K562 (cell line): ENCODE measurements around the gene ARHGEF25. TPM values are rescaled to one million over a fixed set of nuclear protein-coding genes. Genes with fewer than 3 reads are reported as not detected.

Experiments used
- ATAC-seq: fragments of 200-7000 bp; cut with Tn5 transposase; 3 replicates; pipeline ENCODE4 v1.9.1; 2020; ENCODE audit warnings: moderate library complexity
- BruUV-seq: library from RNA; stranded (reverse); fragments of 400-500 nt; replicated peaks from 2 replicates; lab custom pipeline; 2021; lab: Mats Ljungman, UMichigan
- CTCF ChIA-PET: fragments of 300-600 bp; formaldehyde crosslinking; extraction: SDS; loops from one replicate; lab custom pipeline; 2021; ENCODE audit warnings: low intra/inter-chr PET ratio; lab: Yijun Ruan, JAX
- POLR2A ChIA-PET: fragments of 300-600, 350-650 bp; sonication (Branson Sonifier 250); formaldehyde crosslinking; extraction: SDS; loops from one replicate; lab custom pipeline; 2021; ENCODE audit warnings: antibody characterized with exemption, inconsistent platforms; lab: Yijun Ruan, JAX
- DNase-seq, 4 experiments: peaks; one replicate each; pipeline versions ENCODE4 v3.0.0 to v3.0.0-alpha.2; 2011 to 2018; ENCODE audit warnings: low spot score in 3 of 4, mixed read lengths in 3 of 4; ENCODE audit errors: extremely low read depth in 1 of 4
- FAIRE-seq: peaks from 2 replicates; lab custom pipeline; 2011; peaks lifted over from hg19 to GRCh38; lab: Jason Lieb, UNC
- H2AFZ ChIP-seq: 2 replicates; pipeline ENCODE4 v1.6.0; 2011; ENCODE audit warnings: low read depth, low read length, control low read depth, inconsistent platforms
- H3K27ac ChIP-seq: fragments of 200-600 bp; 3 replicates; pipeline ENCODE4 v1.8.0; 2011; ENCODE audit warnings: low read depth, mild to moderate bottlenecking, control low read depth, inconsistent platforms, low read length, moderate library complexity, mixed read lengths; ENCODE audit errors: extremely low read depth
- H3K27me3 ChIP-seq, 2 experiments: fragments of 300-600 bp in 1 of 2; 2 replicates in 1 of 2; 3 replicates in 1 of 2; pipeline versions ENCODE4 v1.6.0 to v1.8.0; 2011; ENCODE audit warnings: inconsistent platforms in 2 of 2, low read length in 2 of 2, mild to moderate bottlenecking in 1 of 2, mixed read lengths in 1 of 2, moderate library complexity in 1 of 2; ENCODE audit not compliant: control insufficient read depth in 2 of 2, insufficient read depth in 2 of 2
- H3K36me3 ChIP-seq: fragments of 300-600 bp; 3 replicates; pipeline ENCODE4 v1.8.0; 2011; ENCODE audit warnings: mild to moderate bottlenecking, low read length, inconsistent platforms; ENCODE audit not compliant: control insufficient read depth, insufficient read depth
- H3K4me1 ChIP-seq, 2 experiments: fragments of 200-600 bp in 1 of 2; replicated peaks in 1 of 2; 2 replicates in 1 of 2; 3 replicates in 1 of 2; pipeline versions ENCODE4 v1.5.1 to v1.8.0; 2011; ENCODE audit warnings: inconsistent platforms in 2 of 2, low read length in 2 of 2, mild to moderate bottlenecking in 1 of 2, mixed read lengths in 1 of 2, moderate library complexity in 1 of 2; ENCODE audit not compliant: control insufficient read depth in 2 of 2, insufficient read depth in 2 of 2
- H3K4me2 ChIP-seq: 2 replicates; pipeline ENCODE4 v1.6.1; 2011; ENCODE audit warnings: low read length, control low read depth, inconsistent platforms, mixed read lengths; ENCODE audit not compliant: insufficient read depth
- H3K4me3 ChIP-seq: fragments of 200-600 bp; sonication (generic), shearing (Covaris generic); 2 replicates; pipeline ENCODE4 v1.5.1; 2016; ENCODE audit warnings: control low read depth, inconsistent platforms
- H3K79me2 ChIP-seq: fragments of 200-600 bp; 3 replicates; pipeline ENCODE4 v1.8.0; 2011; ENCODE audit warnings: low read length, inconsistent platforms; ENCODE audit not compliant: control insufficient read depth, insufficient read depth
- H3K9ac ChIP-seq, 2 experiments: 2 replicates each; pipeline versions ENCODE4 v1.6.0 to v1.6.1; 2011; ENCODE audit warnings: low read depth in 2 of 2, low read length in 2 of 2, control low read depth in 1 of 2, inconsistent platforms in 1 of 2, mild to moderate bottlenecking in 1 of 2, mixed read lengths in 1 of 2; ENCODE audit not compliant: insufficient read depth in 1 of 2
- H3K9me1 ChIP-seq: one replicate; pipeline ENCODE4 v1.6.0; 2011; ENCODE audit warnings: inconsistent platforms, mild to moderate bottlenecking, low read length, moderate library complexity; ENCODE audit not compliant: control insufficient read depth, insufficient read depth
- H3K9me3 ChIP-seq: replicated peaks from 2 replicates; pipeline ENCODE4 v1.5.1; 2011; ENCODE audit warnings: low read depth, low read length, inconsistent platforms; ENCODE audit not compliant: control insufficient read depth, insufficient read depth
- H4K20me1 ChIP-seq: replicated peaks from 2 replicates; pipeline ENCODE4 v1.6.1; 2011; ENCODE audit warnings: low read length, inconsistent platforms, mixed read lengths; ENCODE audit not compliant: control insufficient read depth, insufficient read depth
- CREB1 ChIP-seq, 2 experiments: sonication (generic) in 1 of 2; formaldehyde crosslinking in 1 of 2; IDR thresholded peaks; 2 replicates each; pipeline versions ENCODE4 v1.6.1 to v1.8.0; 2012 to 2022; ENCODE audit warnings: inconsistent platforms in 1 of 2, mild to moderate bottlenecking in 1 of 2, missing genetic modification reagents in 1 of 2, moderate library complexity in 1 of 2
- TEAD4 ChIP-seq, 2 experiments: sonication (generic) in 1 of 2; formaldehyde crosslinking in 1 of 2; IDR thresholded peaks; 2 replicates each; pipeline versions ENCODE4 v1.6.1 to v1.8.0; 2012 to 2022; ENCODE audit warnings: borderline replicate concordance in 1 of 2, inconsistent platforms in 1 of 2, low read length in 1 of 2, mild to moderate bottlenecking in 1 of 2, missing genetic modification reagents in 1 of 2
- ZNF699 ChIP-seq: fragments of 250-450 bp; sonication (Bioruptor Pico); IDR thresholded peaks from 2 replicates; pipeline ENCODE4 v1.8.0; 2021; ENCODE audit warnings: mild to moderate bottlenecking, moderate library complexity; ENCODE audit not compliant: insufficient replicate concordance
- WGBS: fragments of 100-300 bp; shearing (Covaris generic); methylation state at CpG from one replicate; pipeline ENCODE4 v1.1.6; 2016; ENCODE audit warnings: low coverage, mixed read lengths; ENCODE audit not compliant: insufficient coverage; ENCODE audit errors: missing lambda C conversion rate; 5-methylcytosine and 5-hydroxymethylcytosine counted together
- in situ Hi-C: fragments of 300-500 bp; cut with MboI; formaldehyde crosslinking; loops from 4 replicates; pipeline ENCODE4 v1.15.0; 2018; ENCODE audit warnings: inconsistent platforms, mixed read lengths
- intact Hi-C: fragments of 100-400 bp; cut with micrococcal nuclease; formaldehyde crosslinking; loops from 2 replicates; pipeline ENCODE4 v1.14.2; 2022
- polyA plus RNA-seq, 8 experiments: library from polyadenylated mRNA; depleted of rRNA in 4 of 8; stranded (reverse) in 5 of 8; unstranded in 3 of 8; fragments of >200 nt; fragmentation: Nextera tagmentation in 2 of 8; fragmentation: Illumina TruSeq in 1 of 8; extraction: Ambion mirVana in 2 of 8; extraction: Trizol in 1 of 8; gene quantifications; 2 replicates each; pipeline versions ENCODE4 v1.2.1 to v1.2.3, GENCODE V29; 2011 to 2014; ENCODE audit warnings: inconsistent platforms in 1 of 8, missing spikeins in 1 of 8
- total RNA-seq, 7 experiments: library from RNA; depleted of rRNA in 6 of 7; stranded (reverse); fragments of >200 nt in 6 of 7; fragmentation: Illumina TruSeq in 2 of 7; extraction: Trizol in 2 of 7; gene quantifications; 2 replicates each; pipeline versions ENCODE4 v1.2.1 to v1.2.3, GENCODE V29; 2011 to 2021; ENCODE audit warnings: low replicate concordance in 1 of 7
- TF ChIP-seq, protein P1 (sequence below): fragments of 450-650 bp; IDR thresholded peaks from 2 replicates; pipeline ENCODE4 v1.6.1; 2016; ENCODE audit warnings: low read depth

Gene ARHGEF25
- total and polyA plus RNA-seq, 9 of the 15 experiments (the other 6 are each of a cell fraction or from before 2014, with no cell fraction given): 0.13 to 17.3 (median 11.6) TPM

GRCh38 chr12:57615637-57616036 lies 4.4 kb downstream of the ARHGEF25 start:
- H3K27ac ChIP-seq: no peak overlapping the region
- no peak overlapping the region for H2AFZ ChIP-seq
- H4K20me1 ChIP-seq: no peaks in the 10 kb centered on the region
- no peak for DNase-seq
- H3K4me2 ChIP-seq: no peak overlapping the region
- WGBS: 80% methylated on average over 5 of the region's 5 CpGs
- no peaks in the 10 kb centered on the region for H3K9me3 ChIP-seq
- no TSS peak for BruUV-seq
- peaks cover 43 to 52% of the 10 kb centered on the region in 2 experiments for H3K4me1 ChIP-seq
- no peaks in the 10 kb centered on the region for H3K27me3 ChIP-seq
- H3K4me3 ChIP-seq: no peak overlapping the region
- CTCF ChIA-PET: no interaction called here
- no peak for FAIRE-seq
- peak overlapping the region in 1 of 2 experiments; percentile 76; a peak in 2 of 4 replicates for H3K9ac ChIP-seq
- intact Hi-C loops (no loop called here), in situ Hi-C loops (no loop called here)
- TF ChIP-seq TEAD4 (IDR thresholded peaks at IDR 0.05; ENCODE audit: low read length) (no peak), TEAD4 (CRISPR knock-in tag; IDR thresholded peaks at IDR 0.05; ENCODE audit: borderline replicate concordance) (no peak), CREB1 (IDR thresholded peaks at IDR 0.05) (no peak), CREB1 (CRISPR knock-in tag; IDR thresholded peaks at IDR 0.05) (no peak), ZNF699 (CRISPR knock-in tag) (no peak)
- TF ChIP-seq, protein P1, sequence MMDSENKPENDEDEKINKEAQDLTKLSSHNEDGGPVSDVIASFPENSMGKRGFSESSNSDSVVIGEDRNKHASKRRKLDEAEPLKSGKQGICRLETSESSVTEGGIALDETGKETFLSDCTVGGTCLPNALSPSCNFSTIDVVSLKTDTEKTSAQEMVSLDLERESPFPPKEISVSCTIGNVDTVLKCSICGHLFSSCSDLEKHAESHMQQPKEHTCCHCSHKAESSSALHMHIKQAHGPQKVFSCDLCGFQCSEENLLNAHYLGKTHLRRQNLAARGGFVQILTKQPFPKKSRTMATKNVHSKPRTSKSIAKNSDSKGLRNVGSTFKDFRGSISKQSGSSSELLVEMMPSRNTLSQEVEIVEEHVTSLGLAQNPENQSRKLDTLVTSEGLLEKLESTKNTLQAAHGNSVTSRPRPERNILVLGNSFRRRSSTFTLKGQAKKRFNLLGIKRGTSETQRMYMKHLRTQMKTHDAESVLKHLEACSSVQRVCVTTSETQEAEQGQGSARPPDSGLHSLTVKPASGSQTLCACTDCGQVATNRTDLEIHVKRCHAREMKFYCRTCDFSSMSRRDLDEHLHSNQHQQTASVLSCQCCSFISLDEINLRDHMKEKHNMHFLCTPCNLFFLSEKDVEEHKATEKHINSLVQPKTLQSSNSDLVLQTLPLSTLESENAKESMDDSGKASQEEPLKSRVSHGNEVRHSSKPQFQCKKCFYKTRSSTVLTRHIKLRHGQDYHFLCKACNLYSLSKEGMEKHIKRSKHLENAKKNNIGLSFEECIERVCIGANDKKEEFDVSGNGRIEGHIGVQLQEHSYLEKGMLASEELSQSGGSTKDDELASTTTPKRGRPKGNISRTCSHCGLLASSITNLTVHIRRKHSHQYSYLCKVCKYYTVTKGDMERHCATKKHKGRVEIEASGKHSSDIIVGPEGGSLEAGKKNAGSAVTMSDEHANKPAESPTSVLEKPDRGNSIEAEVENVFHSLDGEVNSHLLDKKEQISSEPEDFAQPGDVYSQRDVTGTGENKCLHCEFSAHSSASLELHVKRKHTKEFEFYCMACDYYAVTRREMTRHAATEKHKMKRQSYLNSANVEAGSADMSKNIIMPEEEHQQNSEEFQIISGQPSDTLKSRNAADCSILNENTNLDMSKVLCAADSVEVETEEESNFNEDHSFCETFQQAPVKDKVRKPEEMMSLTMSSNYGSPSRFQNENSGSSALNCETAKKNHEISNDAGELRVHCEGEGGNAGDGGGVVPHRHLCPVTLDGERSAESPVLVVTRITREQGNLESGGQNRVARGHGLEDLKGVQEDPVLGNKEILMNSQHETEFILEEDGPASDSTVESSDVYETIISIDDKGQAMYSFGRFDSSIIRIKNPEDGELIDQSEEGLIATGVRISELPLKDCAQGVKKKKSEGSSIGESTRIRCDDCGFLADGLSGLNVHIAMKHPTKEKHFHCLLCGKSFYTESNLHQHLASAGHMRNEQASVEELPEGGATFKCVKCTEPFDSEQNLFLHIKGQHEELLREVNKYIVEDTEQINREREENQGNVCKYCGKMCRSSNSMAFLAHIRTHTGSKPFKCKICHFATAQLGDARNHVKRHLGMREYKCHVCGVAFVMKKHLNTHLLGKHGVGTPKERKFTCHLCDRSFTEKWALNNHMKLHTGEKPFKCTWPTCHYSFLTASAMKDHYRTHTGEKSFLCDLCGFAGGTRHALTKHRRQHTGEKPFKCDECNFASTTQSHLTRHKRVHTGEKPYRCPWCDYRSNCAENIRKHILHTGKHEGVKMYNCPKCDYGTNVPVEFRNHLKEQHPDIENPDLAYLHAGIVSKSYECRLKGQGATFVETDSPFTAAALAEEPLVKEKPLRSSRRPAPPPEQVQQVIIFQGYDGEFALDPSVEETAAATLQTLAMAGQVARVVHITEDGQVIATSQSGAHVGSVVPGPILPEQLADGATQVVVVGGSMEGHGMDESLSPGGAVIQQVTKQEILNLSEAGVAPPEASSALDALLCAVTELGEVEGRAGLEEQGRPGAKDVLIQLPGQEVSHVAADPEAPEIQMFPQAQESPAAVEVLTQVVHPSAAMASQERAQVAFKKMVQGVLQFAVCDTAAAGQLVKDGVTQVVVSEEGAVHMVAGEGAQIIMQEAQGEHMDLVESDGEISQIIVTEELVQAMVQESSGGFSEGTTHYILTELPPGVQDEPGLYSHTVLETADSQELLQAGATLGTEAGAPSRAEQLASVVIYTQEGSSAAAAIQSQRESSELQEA: no peak
- H3K9me1 ChIP-seq: peaks cover 4% of the 10 kb centered on the region
- POLR2A ChIA-PET: interaction anchor here (0.9 kb wide), 1 partner anchor 16 kb away, joined by 4 read pairs; no protein-coding TSS in a partner anchor
- peaks cover 2% of the 10 kb centered on the region; the same call in 2 of the 3 replicates for H3K79me2 ChIP-seq
- peaks cover 16% of the 10 kb centered on the region; the same call in 2 of the 3 replicates for H3K36me3 ChIP-seq
- ATAC-seq: no peak
